K562 (cell line): ENCODE data around the gene PFDN4. TPM values are rescaled to one million over a fixed set of nuclear protein-coding genes. Genes with fewer than 3 reads are reported as not detected.
"Not testable (repeated sequence)": the region's sequence is repeated elsewhere in the genome, so short reads cannot be mapped to it uniquely, and the experiment has no call there.

Experiments
- ATAC-seq: fragments of 200-7000 bp; cut with Tn5 transposase; 3 replicates; pipeline ENCODE4 v1.9.1; 2020; ENCODE audit warnings: moderate library complexity
- BruUV-seq: library from RNA; stranded (reverse); fragments of 400-500 nt; replicated peaks from 2 replicates; lab custom pipeline; 2021; lab: Mats Ljungman, UMichigan
- CTCF ChIA-PET: fragments of 300-600 bp; formaldehyde crosslinking; extraction: SDS; loops from one replicate; lab custom pipeline; 2021; ENCODE audit warnings: low intra/inter-chr PET ratio; lab: Yijun Ruan, JAX
- POLR2A ChIA-PET: fragments of 300-600, 350-650 bp; sonication (Branson Sonifier 250); formaldehyde crosslinking; extraction: SDS; loops from one replicate; lab custom pipeline; 2021; ENCODE audit warnings: antibody characterized with exemption, inconsistent platforms; lab: Yijun Ruan, JAX
- DNase-seq, 4 experiments: peaks; one replicate each; pipeline versions ENCODE4 v3.0.0 to v3.0.0-alpha.2; 2011 to 2018; ENCODE audit warnings: low spot score in 3 of 4, mixed read lengths in 3 of 4; ENCODE audit errors: extremely low read depth in 1 of 4
- FAIRE-seq: peaks from 2 replicates; lab custom pipeline; 2011; peaks lifted over from hg19 to GRCh38; lab: Jason Lieb, UNC
- H2AFZ ChIP-seq: 2 replicates; pipeline ENCODE4 v1.6.0; 2011; ENCODE audit warnings: low read depth, low read length, control low read depth, inconsistent platforms
- H3K27ac ChIP-seq: fragments of 200-600 bp; 3 replicates; pipeline ENCODE4 v1.8.0; 2011; ENCODE audit warnings: low read depth, mild to moderate bottlenecking, control low read depth, inconsistent platforms, low read length, moderate library complexity, mixed read lengths; ENCODE audit errors: extremely low read depth
- H3K27me3 ChIP-seq, 2 experiments: fragments of 300-600 bp in 1 of 2; 2 replicates in 1 of 2; 3 replicates in 1 of 2; pipeline versions ENCODE4 v1.6.0 to v1.8.0; 2011; ENCODE audit warnings: inconsistent platforms in 2 of 2, low read length in 2 of 2, mild to moderate bottlenecking in 1 of 2, mixed read lengths in 1 of 2, moderate library complexity in 1 of 2; ENCODE audit not compliant: control insufficient read depth in 2 of 2, insufficient read depth in 2 of 2
- H3K36me3 ChIP-seq: fragments of 300-600 bp; 3 replicates; pipeline ENCODE4 v1.8.0; 2011; ENCODE audit warnings: mild to moderate bottlenecking, low read length, inconsistent platforms; ENCODE audit not compliant: control insufficient read depth, insufficient read depth
- H3K4me1 ChIP-seq, 2 experiments: fragments of 200-600 bp in 1 of 2; replicated peaks in 1 of 2; 2 replicates in 1 of 2; 3 replicates in 1 of 2; pipeline versions ENCODE4 v1.5.1 to v1.8.0; 2011; ENCODE audit warnings: inconsistent platforms in 2 of 2, low read length in 2 of 2, mild to moderate bottlenecking in 1 of 2, mixed read lengths in 1 of 2, moderate library complexity in 1 of 2; ENCODE audit not compliant: control insufficient read depth in 2 of 2, insufficient read depth in 2 of 2
- H3K4me2 ChIP-seq: 2 replicates; pipeline ENCODE4 v1.6.1; 2011; ENCODE audit warnings: low read length, control low read depth, inconsistent platforms, mixed read lengths; ENCODE audit not compliant: insufficient read depth
- H3K4me3 ChIP-seq: fragments of 200-600 bp; sonication (generic), shearing (Covaris generic); 2 replicates; pipeline ENCODE4 v1.5.1; 2016; ENCODE audit warnings: control low read depth, inconsistent platforms
- H3K79me2 ChIP-seq: fragments of 200-600 bp; 3 replicates; pipeline ENCODE4 v1.8.0; 2011; ENCODE audit warnings: low read length, inconsistent platforms; ENCODE audit not compliant: control insufficient read depth, insufficient read depth
- H3K9ac ChIP-seq, 2 experiments: 2 replicates each; pipeline versions ENCODE4 v1.6.0 to v1.6.1; 2011; ENCODE audit warnings: low read depth in 2 of 2, low read length in 2 of 2, control low read depth in 1 of 2, inconsistent platforms in 1 of 2, mild to moderate bottlenecking in 1 of 2, mixed read lengths in 1 of 2; ENCODE audit not compliant: insufficient read depth in 1 of 2
- H3K9me1 ChIP-seq: one replicate; pipeline ENCODE4 v1.6.0; 2011; ENCODE audit warnings: inconsistent platforms, mild to moderate bottlenecking, low read length, moderate library complexity; ENCODE audit not compliant: control insufficient read depth, insufficient read depth
- H3K9me3 ChIP-seq: replicated peaks from 2 replicates; pipeline ENCODE4 v1.5.1; 2011; ENCODE audit warnings: low read depth, low read length, inconsistent platforms; ENCODE audit not compliant: control insufficient read depth, insufficient read depth
- H4K20me1 ChIP-seq: replicated peaks from 2 replicates; pipeline ENCODE4 v1.6.1; 2011; ENCODE audit warnings: low read length, inconsistent platforms, mixed read lengths; ENCODE audit not compliant: control insufficient read depth, insufficient read depth
- ADNP ChIP-seq: fragments of 200-800 bp; sonication (Bioruptor generic); IDR thresholded peaks from 2 replicates; pipeline ENCODE4 v1.6.1; 2016; ENCODE audit warnings: missing genetic modification characterization, missing compliant biosample characterization
- NFIC ChIP-seq: fragments of 450-650 bp; IDR thresholded peaks from 2 replicates; pipeline ENCODE4 v1.6.1; 2017; ENCODE audit warnings: mild to moderate bottlenecking, inconsistent platforms
- NFIX ChIP-seq: fragments of 250-450 bp; sonication (Bioruptor Pico); IDR thresholded peaks from 2 replicates; pipeline ENCODE4 v1.4.0; 2020; ENCODE audit warnings: low read depth, mild to moderate bottlenecking, moderate library complexity
- WGBS: fragments of 100-300 bp; shearing (Covaris generic); methylation state at CpG from one replicate; pipeline ENCODE4 v1.1.6; 2016; ENCODE audit warnings: low coverage, mixed read lengths; ENCODE audit not compliant: insufficient coverage; ENCODE audit errors: missing lambda C conversion rate; 5-methylcytosine and 5-hydroxymethylcytosine counted together
- in situ Hi-C: fragments of 300-500 bp; cut with MboI; formaldehyde crosslinking; loops from 4 replicates; pipeline ENCODE4 v1.15.0; 2018; ENCODE audit warnings: inconsistent platforms, mixed read lengths
- intact Hi-C: fragments of 100-400 bp; cut with micrococcal nuclease; formaldehyde crosslinking; loops from 2 replicates; pipeline ENCODE4 v1.14.2; 2022
- polyA plus RNA-seq, 8 experiments: library from polyadenylated mRNA; depleted of rRNA in 4 of 8; stranded (reverse) in 5 of 8; unstranded in 3 of 8; fragments of >200 nt; fragmentation: Nextera tagmentation in 2 of 8; fragmentation: Illumina TruSeq in 1 of 8; extraction: Ambion mirVana in 2 of 8; extraction: Trizol in 1 of 8; gene quantifications; 2 replicates each; pipeline versions ENCODE4 v1.2.1 to v1.2.3, GENCODE V29; 2011 to 2014; ENCODE audit warnings: inconsistent platforms in 1 of 8, missing spikeins in 1 of 8
- total RNA-seq, 7 experiments: library from RNA; depleted of rRNA in 6 of 7; stranded (reverse); fragments of >200 nt in 6 of 7; fragmentation: Illumina TruSeq in 2 of 7; extraction: Trizol in 2 of 7; gene quantifications; 2 replicates each; pipeline versions ENCODE4 v1.2.1 to v1.2.3, GENCODE V29; 2011 to 2021; ENCODE audit warnings: low replicate concordance in 1 of 7
- TF ChIP-seq, protein P1 (sequence below): fragments of 200-400 bp; formaldehyde crosslinking; IDR thresholded peaks from 2 replicates; pipeline ENCODE4 v1.6.1; 2017; ENCODE audit warnings: mild to moderate bottlenecking, low read depth, low read length, moderate library complexity
- TF ChIP-seq, protein P2 (sequence below), 3 experiments: fragments of 200-800 bp in 1 of 3; fragments of 250-450 bp in 1 of 3; fragments of 450-650 bp in 1 of 3; sonication (Bioruptor Pico) in 1 of 3; sonication (Bioruptor generic) in 1 of 3; formaldehyde crosslinking in 1 of 3; IDR thresholded peaks; 2 replicates each; pipeline versions ENCODE4 v1.6.1 to v1.8.0; 2016 to 2022; ENCODE audit warnings: mild to moderate bottlenecking in 2 of 3, missing genetic modification characterization in 2 of 3, missing compliant biosample characterization in 1 of 3, moderate library complexity in 1 of 3

The PFDN4 gene
- total and polyA plus RNA-seq, 9 of the 15 experiments (the other 6 are each of a cell fraction or from before 2014, with no cell fraction given): 60.1 to 214 (median 122) TPM

DNA sequence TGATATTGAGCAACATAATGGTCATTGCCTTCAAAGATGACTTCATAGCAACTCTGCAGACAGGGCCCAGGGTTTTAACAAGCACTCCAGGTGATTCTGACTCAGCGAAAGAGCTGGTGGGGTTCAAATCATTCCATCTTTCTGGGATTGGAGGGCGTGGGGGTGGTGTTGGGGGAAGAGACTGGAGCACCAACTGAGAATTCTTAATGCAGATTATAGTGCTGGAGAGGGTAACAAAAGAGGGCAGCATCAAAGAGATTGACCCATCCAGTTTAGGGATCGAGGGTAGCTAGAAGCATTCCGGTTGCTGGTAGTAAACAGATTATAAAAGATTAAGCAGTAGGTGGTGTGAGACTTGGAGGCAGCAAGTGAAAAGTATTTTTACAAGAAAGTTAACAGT is 15.9 kb downstream of the PFDN4 start (continued):
- no peak for TF ChIP-seq ADNP (tag)
- TF ChIP-seq, protein P1, sequence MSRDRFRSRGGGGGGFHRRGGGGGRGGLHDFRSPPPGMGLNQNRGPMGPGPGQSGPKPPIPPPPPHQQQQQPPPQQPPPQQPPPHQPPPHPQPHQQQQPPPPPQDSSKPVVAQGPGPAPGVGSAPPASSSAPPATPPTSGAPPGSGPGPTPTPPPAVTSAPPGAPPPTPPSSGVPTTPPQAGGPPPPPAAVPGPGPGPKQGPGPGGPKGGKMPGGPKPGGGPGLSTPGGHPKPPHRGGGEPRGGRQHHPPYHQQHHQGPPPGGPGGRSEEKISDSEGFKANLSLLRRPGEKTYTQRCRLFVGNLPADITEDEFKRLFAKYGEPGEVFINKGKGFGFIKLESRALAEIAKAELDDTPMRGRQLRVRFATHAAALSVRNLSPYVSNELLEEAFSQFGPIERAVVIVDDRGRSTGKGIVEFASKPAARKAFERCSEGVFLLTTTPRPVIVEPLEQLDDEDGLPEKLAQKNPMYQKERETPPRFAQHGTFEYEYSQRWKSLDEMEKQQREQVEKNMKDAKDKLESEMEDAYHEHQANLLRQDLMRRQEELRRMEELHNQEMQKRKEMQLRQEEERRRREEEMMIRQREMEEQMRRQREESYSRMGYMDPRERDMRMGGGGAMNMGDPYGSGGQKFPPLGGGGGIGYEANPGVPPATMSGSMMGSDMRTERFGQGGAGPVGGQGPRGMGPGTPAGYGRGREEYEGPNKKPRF: no peak

DNA sequence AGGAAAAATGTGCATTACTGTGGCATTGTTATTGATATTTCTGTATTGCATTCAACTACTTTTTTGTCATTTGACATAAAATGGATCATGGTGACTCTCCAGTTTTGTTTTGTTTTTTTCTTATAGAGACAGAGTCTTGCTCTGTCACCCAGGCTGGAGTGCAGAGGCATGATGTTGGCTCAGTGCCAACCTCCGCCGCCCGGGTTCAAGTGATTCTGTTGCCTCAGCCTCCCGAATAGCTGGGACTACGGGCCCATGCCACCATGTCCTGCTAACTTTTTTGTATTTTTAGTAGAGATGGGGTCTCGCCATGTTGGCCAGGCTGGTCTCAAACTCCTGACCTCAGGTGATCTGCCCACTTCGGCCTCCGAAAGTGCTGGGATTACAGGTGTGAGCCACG is 16.8 kb downstream of the PFDN4 start:
- H3K9me1 ChIP-seq, CTCF ChIA-PET, H3K27me3 ChIP-seq, H3K4me2 ChIP-seq, H3K9ac ChIP-seq, POLR2A ChIA-PET, H3K27ac ChIP-seq, H3K36me3 ChIP-seq, ATAC-seq, H3K9me3 ChIP-seq, H3K4me3 ChIP-seq, BruUV-seq, H4K20me1 ChIP-seq, FAIRE-seq, H3K79me2 ChIP-seq, H2AFZ ChIP-seq, intact Hi-C loops, DNase-seq, H3K4me1 ChIP-seq: not testable (repeated sequence)
- in situ Hi-C loops: loop anchor here (25.0 kb wide), 1 partner anchor 662 kb away; no protein-coding TSS in a partner anchor
- TF ChIP-seq NFIX (peak; percentile 71), NFIC (peak; percentile 93)
- TF ChIP-seq, protein P2, sequence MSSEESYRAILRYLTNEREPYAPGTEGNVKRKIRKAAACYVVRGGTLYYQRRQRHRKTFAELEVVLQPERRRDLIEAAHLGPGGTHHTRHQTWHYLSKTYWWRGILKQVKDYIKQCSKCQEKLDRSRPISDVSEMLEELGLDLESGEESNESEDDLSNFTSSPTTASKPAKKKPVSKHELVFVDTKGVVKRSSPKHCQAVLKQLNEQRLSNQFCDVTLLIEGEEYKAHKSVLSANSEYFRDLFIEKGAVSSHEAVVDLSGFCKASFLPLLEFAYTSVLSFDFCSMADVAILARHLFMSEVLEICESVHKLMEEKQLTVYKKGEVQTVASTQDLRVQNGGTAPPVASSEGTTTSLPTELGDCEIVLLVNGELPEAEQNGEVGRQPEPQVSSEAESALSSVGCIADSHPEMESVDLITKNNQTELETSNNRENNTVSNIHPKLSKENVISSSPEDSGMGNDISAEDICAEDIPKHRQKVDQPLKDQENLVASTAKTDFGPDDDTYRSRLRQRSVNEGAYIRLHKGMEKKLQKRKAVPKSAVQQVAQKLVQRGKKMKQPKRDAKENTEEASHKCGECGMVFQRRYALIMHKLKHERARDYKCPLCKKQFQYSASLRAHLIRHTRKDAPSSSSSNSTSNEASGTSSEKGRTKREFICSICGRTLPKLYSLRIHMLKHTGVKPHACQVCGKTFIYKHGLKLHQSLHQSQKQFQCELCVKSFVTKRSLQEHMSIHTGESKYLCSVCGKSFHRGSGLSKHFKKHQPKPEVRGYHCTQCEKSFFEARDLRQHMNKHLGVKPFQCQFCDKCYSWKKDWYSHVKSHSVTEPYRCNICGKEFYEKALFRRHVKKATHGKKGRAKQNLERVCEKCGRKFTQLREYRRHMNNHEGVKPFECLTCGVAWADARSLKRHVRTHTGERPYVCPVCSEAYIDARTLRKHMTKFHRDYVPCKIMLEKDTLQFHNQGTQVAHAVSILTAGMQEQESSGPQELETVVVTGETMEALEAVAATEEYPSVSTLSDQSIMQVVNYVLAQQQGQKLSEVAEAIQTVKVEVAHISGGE (CRISPR knock-in tag; IDR thresholded peaks at IDR 0.05): peak in 1 of 3 experiments; percentile 78; a peak in 1 of 6 replicates
- 15% methylated on average over 9 of the region's 9 CpGs for WGBS
